Activated CD8-positive, alpha-beta T cell treated with anti-CD3 and anti-CD28 coated beads for 36 hours (primary cell): ENCODE measurements around the gene RGS14. TPM values are rescaled to one million over a fixed set of nuclear protein-coding genes. Genes with fewer than 3 reads are reported as not detected.

ENCODE experiments used
- ATAC-seq: fragments of 200-7000 bp; cut with Tn5 transposase; one replicate; pipeline ENCODE4 v1.10.0; 2021; ENCODE audit warnings: mild to moderate bottlenecking, moderate library complexity
- CTCF ChIA-PET: fragments of 350-600 bp; sonication (Branson Sonifier 250); formaldehyde crosslinking; loops from one replicate; lab custom pipeline; 2021; ENCODE audit warnings: antibody characterized with exemption; lab: Charles Lee
- POLR2A ChIA-PET: fragments of 350-600 bp; sonication (Branson Sonifier 250); formaldehyde crosslinking; loops from one replicate; lab custom pipeline; 2021; ENCODE audit warnings: antibody characterized with exemption; lab: Charles Lee
- DNase-seq: peaks from one replicate; pipeline ENCODE4 v3.0.0-alpha.2; 2020
- H3K27ac Mint-ChIP-seq: one replicate; pipeline ENCODE4 v1.8.0; 2021; ENCODE audit warnings: mild to moderate bottlenecking, mixed read lengths
- H3K27me3 Mint-ChIP-seq: one replicate; pipeline ENCODE4 v1.8.0; 2021; ENCODE audit warnings: mixed read lengths
- H3K36me3 Mint-ChIP-seq: one replicate; pipeline ENCODE4 v1.8.0; 2021; ENCODE audit warnings: low read depth, mixed read lengths
- H3K4me1 Mint-ChIP-seq: one replicate; pipeline ENCODE4 v1.8.0; 2021; ENCODE audit warnings: low read depth, mixed read lengths
- H3K4me3 Mint-ChIP-seq: one replicate; pipeline ENCODE4 v1.8.0; 2021; ENCODE audit warnings: mild to moderate bottlenecking, moderate library complexity, mixed read lengths
- H3K9me3 Mint-ChIP-seq: one replicate; pipeline ENCODE4 v1.8.0; 2021; ENCODE audit warnings: mixed read lengths
- CTCF ChIP-seq: fragments of 200-600 bp; IDR thresholded peaks from one replicate; pipeline ENCODE4 v1.8.0; 2022; ENCODE audit warnings: antibody characterized with exemption, mild to moderate bottlenecking
- intact Hi-C: fragments of 100-400 bp; cut with micrococcal nuclease; formaldehyde crosslinking; loops from one replicate; pipeline ENCODE4 v1.10.0; 2022
- total RNA-seq, 2 experiments: library from RNA; stranded (reverse); gene quantifications; one replicate each; pipeline ENCODE4 v1.2.3, GENCODE V29; 2021

The RGS14 gene
- total RNA-seq, 2 experiments from 2014 or later, result 50.4 to 52.5 TPM

DNA sequence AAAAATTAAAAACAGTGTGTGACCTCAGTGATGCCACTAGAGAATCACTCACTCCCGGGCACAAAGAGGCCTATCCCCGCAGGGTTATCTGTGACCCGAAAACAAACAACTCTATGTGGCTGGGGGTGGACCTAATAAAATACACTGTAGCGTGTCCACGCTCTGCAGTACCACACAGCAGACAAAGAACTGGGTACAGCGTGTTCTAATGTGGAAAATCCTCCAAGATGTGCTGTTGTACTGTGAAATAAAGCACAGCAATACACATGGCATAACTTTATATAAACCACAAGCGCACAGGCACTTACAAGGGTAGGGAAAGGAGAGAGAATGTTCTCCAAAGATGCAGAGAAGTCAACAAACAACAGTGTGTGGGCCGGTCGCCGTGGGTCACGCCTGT is 18.4 kb downstream of the RGS14 start:
- no peak overlapping the region for H3K4me3 Mint-ChIP-seq

GRCh38 chr5:177377851-177378776 is 20.4 kb downstream of the RGS14 start:
- peaks cover 30% of the 10 kb centered on the region for H3K4me1 Mint-ChIP-seq
- peaks cover 7% of the 10 kb centered on the region for H3K36me3 Mint-ChIP-seq
- intact Hi-C loops, result no loop called here
- no peaks in the 10 kb centered on the region for H3K9me3 Mint-ChIP-seq
- DNase-seq, result no peak
- H3K27ac Mint-ChIP-seq, result no peak overlapping the region
- no peak for TF ChIP-seq CTCF
- no peaks in the 10 kb centered on the region for H3K27me3 Mint-ChIP-seq
- H3K4me3 Mint-ChIP-seq, result no peak overlapping the region
- ChIA-PET CTCF (interaction anchor here (0.7 to 5.7 kb wide), 14 partner anchors 8 to 266 kb away, joined by 3 to 47 read pairs (median 4); partner anchors contain the start of gene PFN3), POLR2A (interaction anchor here (0.6 to 1.8 kb wide), 8 partner anchors 8 to 56 kb away, joined by 3 to 5 read pairs (median 4); no protein-coding TSS in a partner anchor)
- ATAC-seq, result no peak

More for the DNA sequence above, 18.4 kb downstream of the RGS14 start:
- TF ChIP-seq CTCF, result no peak
- Mint-ChIP-seq H3K9me3 (no peaks in the 10 kb centered on the region), H3K4me1 (peaks cover 42% of the 10 kb centered on the region), H3K27me3 (no peaks in the 10 kb centered on the region), H3K27ac (peak overlapping the region; percentile 9), H3K36me3 (peaks cover 18% of the 10 kb centered on the region)
- intact Hi-C loops, result no loop called here
- ChIA-PET POLR2A (interaction anchor here (0.7 to 1.3 kb wide), 4 partner anchors 10 to 51 kb away, joined by 3 to 5 read pairs (median 3); partner anchors contain the start of gene GRK6), CTCF (interaction anchor here (0.7 kb wide), 1 partner anchor 14 kb away, joined by 4 read pairs; no protein-coding TSS in a partner anchor)
- DNase-seq (no peak), ATAC-seq (no peak)

DNA sequence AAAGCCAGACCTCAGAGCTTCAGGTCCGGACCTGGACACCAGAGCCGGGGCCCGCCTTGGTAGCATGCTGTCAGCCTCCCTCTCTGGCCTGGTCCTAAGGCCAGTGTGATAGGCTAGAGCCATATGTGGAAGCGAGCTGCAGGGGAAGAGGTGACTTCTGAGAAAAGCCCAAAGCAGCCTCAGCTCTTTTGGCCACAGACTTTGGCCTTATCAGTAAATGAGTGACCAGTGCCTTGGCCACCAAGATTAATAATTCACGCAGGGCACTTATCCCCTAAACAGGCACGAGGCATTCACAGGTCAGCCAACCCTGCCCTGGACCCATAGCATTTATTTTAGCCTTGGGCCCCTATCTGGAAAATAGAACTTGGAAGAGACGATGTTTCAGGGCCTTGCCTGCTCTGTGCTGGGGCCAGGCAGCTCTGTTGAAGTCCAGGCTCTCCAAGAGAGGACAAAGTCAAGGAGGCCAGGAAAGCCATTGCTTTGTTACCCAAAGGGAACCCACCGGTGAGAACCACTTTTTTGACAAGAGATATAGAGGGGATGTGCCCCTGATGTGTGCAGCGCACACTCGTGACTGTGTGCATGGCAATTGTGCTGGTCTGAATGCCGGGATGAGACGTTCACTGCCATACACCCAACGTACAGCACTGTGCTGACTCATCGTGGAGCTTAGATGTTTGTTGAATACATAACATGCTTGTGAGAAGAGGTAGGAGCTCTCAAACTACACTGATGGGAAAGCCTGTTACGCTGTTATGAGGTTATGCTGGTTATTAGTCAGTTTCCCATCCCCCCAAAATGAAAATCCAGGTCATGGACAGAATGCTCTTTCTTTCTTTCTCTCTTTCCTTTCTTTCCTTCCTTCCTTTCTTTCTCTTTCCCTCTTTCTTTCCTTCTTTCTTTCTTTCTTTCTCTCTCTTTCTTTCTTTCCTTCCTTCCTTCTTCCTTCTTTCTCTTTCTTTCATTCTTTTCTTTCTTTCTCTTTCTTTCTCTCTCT is 21.5 kb downstream of the RGS14 start:
- DNase-seq, result peak; percentile 55
- Mint-ChIP-seq H3K9me3 (no peaks in the 10 kb centered on the region), H3K4me3 (no peak overlapping the region), H3K27me3 (no peaks in the 10 kb centered on the region), H3K27ac (no peak overlapping the region), H3K36me3 (peaks cover 1% of the 10 kb centered on the region), H3K4me1 (peaks cover 23% of the 10 kb centered on the region)
- no peak for TF ChIP-seq CTCF
- CTCF ChIA-PET, result interaction anchor here (0.7 to 5.7 kb wide), 13 partner anchors 10 to 267 kb away, joined by 3 to 47 read pairs (median 3); partner anchors contain the start of gene PFN3
- intact Hi-C loops, result no loop called here
- POLR2A ChIA-PET, result interaction anchor here (0.5 to 1.8 kb wide), 9 partner anchors 9 to 130 kb away, joined by 3 to 5 read pairs (median 4); no protein-coding TSS in a partner anchor
- ATAC-seq, result peak; percentile 91

DNA sequence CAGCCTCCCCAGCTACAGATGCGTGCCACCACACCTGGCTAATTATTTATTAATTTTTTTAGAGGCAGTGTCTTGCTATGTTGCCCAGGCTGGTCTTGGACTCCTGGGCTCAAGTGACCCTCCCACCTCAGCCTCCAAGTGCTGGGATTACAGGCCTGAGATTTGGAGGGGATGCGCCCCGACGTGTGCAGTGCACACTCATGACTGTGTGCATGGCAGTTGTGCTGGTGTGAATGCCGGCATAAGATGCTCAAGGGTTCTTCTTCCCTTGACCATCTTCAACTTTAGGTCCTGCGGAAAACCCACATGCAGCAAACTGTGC is 23.0 kb downstream of the RGS14 start:
- Mint-ChIP-seq H3K9me3 (no peaks in the 10 kb centered on the region), H3K36me3 (no peaks in the 10 kb centered on the region), H3K4me3 (no peak overlapping the region), H3K4me1 (peaks cover 25% of the 10 kb centered on the region), H3K27me3 (no peaks in the 10 kb centered on the region), H3K27ac (no peak overlapping the region)
- intact Hi-C loops, result no loop called here
- CTCF ChIA-PET, result interaction anchor here (1.2 to 5.7 kb wide), 2 partner anchors 9 to 11 kb away, joined by 3 to 47 read pairs; no protein-coding TSS in a partner anchor
- ATAC-seq (no peak), DNase-seq (no peak)
- no peak for TF ChIP-seq CTCF
- POLR2A ChIA-PET, result interaction anchor here (0.9 kb wide), 1 partner anchor 72 kb away, joined by 4 read pairs; no protein-coding TSS in a partner anchor
